ENCODE data around the gene TLX2. TPM values are rescaled to one million over a fixed set of nuclear protein-coding genes. Genes with fewer than 3 reads are reported as not detected.

Gene TLX2
- total RNA-seq, 3 donors from 2014 or later (not counting 1 experiment from before 2014, with no cell fraction given), result 0.23 to 0.45 TPM; not detected in 1

- intact Hi-C loops (cut with micrococcal nuclease), result loop anchor here (1.0 to 2.0 kb wide), 2 partner anchors 49 to 281 kb away; partner anchors contain the start of gene TTC31
- DNase-seq (peak in 1 of 2 donors; percentile 72), ATAC-seq (no peak)
- Histone ChIP-seq H3K4me1 (ENCODE audit: control insufficient read depth, insufficient read depth, low read length) (peaks cover 31% of the 10 kb centered on the region), H3K9me3 (ENCODE audit: control insufficient read depth, insufficient read depth, low read length) (no peaks in the 10 kb centered on the region), H3K4me3 (ENCODE audit: low read length) (no peak overlapping the region), H3K36me3 (ENCODE audit: control insufficient read depth, insufficient read depth, low read length) (peaks cover 23% of the 10 kb centered on the region), H3K27me3 (ENCODE audit: control insufficient read depth, insufficient read depth, low read length) (no peaks in the 10 kb centered on the region), H3K27ac (ENCODE audit: low read length) (no peak overlapping the region)
- H3K4me1 Mint-ChIP-seq, result peaks cover 32 to 40% of the 10 kb centered on the region in 2 donors
- H3K4me3 Mint-ChIP-seq, result peak overlapping the region; percentile 58
- peak; percentile 39 for TF ChIP-seq CTCF (IDR thresholded peaks at IDR 0.05)
- H3K27ac Mint-ChIP-seq, result peak overlapping the region; percentile 94 to 95
- H3K27me3 Mint-ChIP-seq (ENCODE audit: low read depth in 2 of 2), result peaks cover 3 to 4% of the 10 kb centered on the region in 2 donors
- no peaks in the 10 kb centered on the region for H3K36me3 Mint-ChIP-seq
- H3K9me3 Mint-ChIP-seq, result no peaks in the 10 kb centered on the region
Measured at GRCh38 chr2:74532222-74532621, 18.0 kb downstream of the TLX2 start.

- no peak overlapping the region for H3K4me3 Mint-ChIP-seq
- 96% methylated on average over 4 of the region's 4 CpGs for WGBS (ENCODE audit: insufficient coverage)
- H3K4me3 ChIP-seq (ENCODE audit: low read length), result no peak overlapping the region
Measured at GRCh38 chr2:74533464-74533863, 19.2 kb downstream of the TLX2 start.

GRCh38 chr2:74534411-74534810 is 20.2 kb downstream of the TLX2 start:
- no peak for TF ChIP-seq CTCF (IDR thresholded peaks at IDR 0.05)
- no peak overlapping the region for H3K4me3 ChIP-seq (ENCODE audit: low read length)
- no peaks in the 10 kb centered on the region for H3K36me3 Mint-ChIP-seq
- H3K27me3 ChIP-seq (ENCODE audit: control insufficient read depth, insufficient read depth, low read length), result no peaks in the 10 kb centered on the region
- intact Hi-C loops (cut with micrococcal nuclease), result no loop called here
- no peaks in the 10 kb centered on the region for H3K9me3 Mint-ChIP-seq
- peaks cover 17 to 25% of the 10 kb centered on the region in 2 donors for H3K4me1 Mint-ChIP-seq
- no peaks in the 10 kb centered on the region for H3K9me3 ChIP-seq (ENCODE audit: control insufficient read depth, insufficient read depth, low read length)
- ATAC-seq, result no peak
- H3K27me3 Mint-ChIP-seq (ENCODE audit: low read depth in 2 of 2), result peaks cover 18 to 26% of the 10 kb centered on the region in 2 donors
- H3K4me1 ChIP-seq (ENCODE audit: control insufficient read depth, insufficient read depth, low read length), result peaks cover 20% of the 10 kb centered on the region
- H3K27ac ChIP-seq (ENCODE audit: low read length), result no peak overlapping the region
- H3K4me3 Mint-ChIP-seq, result no peak overlapping the region
- H3K36me3 ChIP-seq (ENCODE audit: control insufficient read depth, insufficient read depth, low read length), result peaks cover 13% of the 10 kb centered on the region
- no peak overlapping the region for H3K27ac Mint-ChIP-seq
- 97% methylated on average over 11 of the region's 12 CpGs for WGBS (ENCODE audit: insufficient coverage)
- no peak for DNase-seq

More at GRCh38 chr2:74533464-74533863, 19.2 kb downstream of the TLX2 start:
- TF ChIP-seq CTCF (IDR thresholded peaks at IDR 0.05), result no peak
- Histone ChIP-seq H3K9me3 (ENCODE audit: control insufficient read depth, insufficient read depth, low read length) (no peaks in the 10 kb centered on the region), H3K27ac (ENCODE audit: low read length) (no peak overlapping the region), H3K36me3 (ENCODE audit: control insufficient read depth, insufficient read depth, low read length) (peaks cover 13% of the 10 kb centered on the region), H3K27me3 (ENCODE audit: control insufficient read depth, insufficient read depth, low read length) (no peaks in the 10 kb centered on the region), H3K4me1 (ENCODE audit: control insufficient read depth, insufficient read depth, low read length) (peaks cover 23% of the 10 kb centered on the region)
- H3K27ac Mint-ChIP-seq, result no peak overlapping the region
- no peak for DNase-seq
- intact Hi-C loops (cut with micrococcal nuclease), result loop anchor here (2.0 kb wide), 1 partner anchor 283 kb away; no protein-coding TSS in a partner anchor
- ATAC-seq, result no peak
- H3K4me1 Mint-ChIP-seq, result peaks cover 25 to 33% of the 10 kb centered on the region in 2 donors
- no peaks in the 10 kb centered on the region for H3K36me3 Mint-ChIP-seq
- no peaks in the 10 kb centered on the region for H3K9me3 Mint-ChIP-seq
- peaks cover 12 to 16% of the 10 kb centered on the region in 2 donors for H3K27me3 Mint-ChIP-seq (ENCODE audit: low read depth in 2 of 2)

- peaks cover 21% of the 10 kb centered on the region for H3K4me1 ChIP-seq (ENCODE audit: control insufficient read depth, insufficient read depth, low read length)
- H3K4me3 Mint-ChIP-seq, result no peak overlapping the region
- H3K9me3 ChIP-seq (ENCODE audit: control insufficient read depth, insufficient read depth, low read length), result no peaks in the 10 kb centered on the region
- ATAC-seq (no peak), DNase-seq (no peak)
- H3K36me3 ChIP-seq (ENCODE audit: control insufficient read depth, insufficient read depth, low read length), result peaks cover 13% of the 10 kb centered on the region
- H3K27me3 ChIP-seq (ENCODE audit: control insufficient read depth, insufficient read depth, low read length), result no peaks in the 10 kb centered on the region
- intact Hi-C loops (cut with micrococcal nuclease), result no loop called here
- no peak for TF ChIP-seq CTCF (IDR thresholded peaks at IDR 0.05)
- H3K27ac ChIP-seq (ENCODE audit: low read length), result no peak overlapping the region
- peaks cover 21 to 26% of the 10 kb centered on the region in 2 donors for H3K27me3 Mint-ChIP-seq (ENCODE audit: low read depth in 2 of 2)
- H3K27ac Mint-ChIP-seq, result no peak overlapping the region
- WGBS (ENCODE audit: insufficient coverage), result 91% methylated on average over 10 of the region's 10 CpGs
- no peaks in the 10 kb centered on the region for H3K9me3 Mint-ChIP-seq
- peaks cover 15 to 19% of the 10 kb centered on the region in 2 donors for H3K4me1 Mint-ChIP-seq
- no peaks in the 10 kb centered on the region for H3K36me3 Mint-ChIP-seq
- H3K4me3 ChIP-seq (ENCODE audit: low read length), result no peak overlapping the region
Measured at GRCh38 chr2:74535440-74535965, 21.3 kb downstream of the TLX2 start.
